ENCODE results near the gene PCDHB12. TPM values are rescaled to one million over a fixed set of nuclear protein-coding genes. Genes with fewer than 3 reads are reported as not detected.

Gene PCDHB12
- polyA plus RNA-seq, 1 donor: 4.7 TPM

Other genes with a start within 250 kb of the PCDHB12 start
- gene PCDHAC2, start 242.2 kb upstream of the PCDHB12 start, polyA plus RNA-seq (ENCODE audit: insufficient read length): 2.0 TPM
- gene PCDHB1, start 157.3 kb upstream of the PCDHB12 start, polyA plus RNA-seq (ENCODE audit: insufficient read length): 0.14 TPM
- gene PCDHB2, start 114.1 kb upstream of the PCDHB12 start, polyA plus RNA-seq (ENCODE audit: insufficient read length): 4.4 TPM
- gene PCDHB3, start 108.2 kb upstream of the PCDHB12 start, polyA plus RNA-seq (ENCODE audit: insufficient read length): 2.6 TPM
- 3.1 TPM for gene PCDHB4, start 86.9 kb upstream of the PCDHB12 start, polyA plus RNA-seq (ENCODE audit: insufficient read length)
- 3.2 TPM for gene PCDHB5, start 73.5 kb upstream of the PCDHB12 start, polyA plus RNA-seq (ENCODE audit: insufficient read length)
- 2.4 TPM for gene PCDHB6, start 58.7 kb upstream of the PCDHB12 start, polyA plus RNA-seq (ENCODE audit: insufficient read length)
- 3.2 TPM for gene PCDHB7, start 36.1 kb upstream of the PCDHB12 start, polyA plus RNA-seq (ENCODE audit: insufficient read length)
- gene PCDHB8, start 30.9 kb upstream of the PCDHB12 start, polyA plus RNA-seq (ENCODE audit: insufficient read length): 2.1 TPM
- gene PCDHB16, start 26.3 kb upstream of the PCDHB12 start, polyA plus RNA-seq (ENCODE audit: insufficient read length): 3.9 TPM
- gene PCDHB9, start 21.6 kb upstream of the PCDHB12 start, polyA plus RNA-seq (ENCODE audit: insufficient read length): 3.2 TPM
- 5.3 TPM for gene PCDHB10, start 16.4 kb upstream of the PCDHB12 start, polyA plus RNA-seq (ENCODE audit: insufficient read length)
- gene PCDHB11, start 9.1 kb upstream of the PCDHB12 start, polyA plus RNA-seq (ENCODE audit: insufficient read length): 4.4 TPM
- 2.8 TPM for gene PCDHB13, start 5.2 kb downstream of the PCDHB12 start, polyA plus RNA-seq (ENCODE audit: insufficient read length)
- gene PCDHB14, start 14.6 kb downstream of the PCDHB12 start, polyA plus RNA-seq (ENCODE audit: insufficient read length): 7.5 TPM
- 9.4 TPM for gene PCDHB15, start 36.7 kb downstream of the PCDHB12 start, polyA plus RNA-seq (ENCODE audit: insufficient read length)
- gene SLC25A2, start 95.3 kb downstream of the PCDHB12 start, polyA plus RNA-seq (ENCODE audit: insufficient read length): not detected
- 76.5 TPM for gene TAF7, start 112.1 kb downstream of the PCDHB12 start, polyA plus RNA-seq (ENCODE audit: insufficient read length)
- 0.77 TPM for gene PCDHGA1, start 121.8 kb downstream of the PCDHB12 start, polyA plus RNA-seq (ENCODE audit: insufficient read length)
- gene PCDHGA2, start 130.0 kb downstream of the PCDHB12 start, polyA plus RNA-seq (ENCODE audit: insufficient read length): 2.1 TPM
- gene PCDHGA3, start 135.1 kb downstream of the PCDHB12 start, polyA plus RNA-seq (ENCODE audit: insufficient read length): 1.0 TPM
- gene PCDHGB1, start 141.4 kb downstream of the PCDHB12 start, polyA plus RNA-seq (ENCODE audit: insufficient read length): 0.45 TPM
- 1.6 TPM for gene PCDHGA4, start 146.3 kb downstream of the PCDHB12 start, polyA plus RNA-seq (ENCODE audit: insufficient read length)
- 2.8 TPM for gene PCDHGB2, start 151.3 kb downstream of the PCDHB12 start, polyA plus RNA-seq (ENCODE audit: insufficient read length)
- 2.6 TPM for gene PCDHGA5, start 155.4 kb downstream of the PCDHB12 start, polyA plus RNA-seq (ENCODE audit: insufficient read length)
- 1.8 TPM for gene PCDHGB3, start 161.5 kb downstream of the PCDHB12 start, polyA plus RNA-seq (ENCODE audit: insufficient read length)
- 4.4 TPM for gene PCDHGA6, start 165.2 kb downstream of the PCDHB12 start, polyA plus RNA-seq (ENCODE audit: insufficient read length)
- gene PCDHGA7, start 174.0 kb downstream of the PCDHB12 start, polyA plus RNA-seq (ENCODE audit: insufficient read length): 1.6 TPM
- 2.6 TPM for gene PCDHGB4, start 179.0 kb downstream of the PCDHB12 start, polyA plus RNA-seq (ENCODE audit: insufficient read length)
- 0.80 TPM for gene PCDHGA8, start 183.9 kb downstream of the PCDHB12 start, polyA plus RNA-seq (ENCODE audit: insufficient read length)
- 4.1 TPM for gene PCDHGB5, start 189.2 kb downstream of the PCDHB12 start, polyA plus RNA-seq (ENCODE audit: insufficient read length)
- 4.4 TPM for gene PCDHGA9, start 194.1 kb downstream of the PCDHB12 start, polyA plus RNA-seq (ENCODE audit: insufficient read length)
- gene PCDHGB6, start 199.3 kb downstream of the PCDHB12 start, polyA plus RNA-seq (ENCODE audit: insufficient read length): 4.0 TPM
- gene PCDHGA10, start 204.3 kb downstream of the PCDHB12 start, polyA plus RNA-seq (ENCODE audit: insufficient read length): 1.6 TPM
- gene PCDHGB7, start 209.0 kb downstream of the PCDHB12 start, polyA plus RNA-seq (ENCODE audit: insufficient read length): 9.9 TPM
- gene PCDHGA11, start 212.3 kb downstream of the PCDHB12 start, polyA plus RNA-seq (ENCODE audit: insufficient read length): 3.0 TPM
- gene PCDHGA12, start 221.8 kb downstream of the PCDHB12 start, polyA plus RNA-seq (ENCODE audit: insufficient read length): 2.4 TPM

Data from hindlimb muscle (tissue), 1 donor.